ENCODE data around the gene SHISA9. TPM values are rescaled to one million over a fixed set of nuclear protein-coding genes. Genes with fewer than 3 reads are reported as not detected.

SHISA9 gene
- total and polyA plus RNA-seq, 5 donors from 2014 or later: not detected

DNA sequence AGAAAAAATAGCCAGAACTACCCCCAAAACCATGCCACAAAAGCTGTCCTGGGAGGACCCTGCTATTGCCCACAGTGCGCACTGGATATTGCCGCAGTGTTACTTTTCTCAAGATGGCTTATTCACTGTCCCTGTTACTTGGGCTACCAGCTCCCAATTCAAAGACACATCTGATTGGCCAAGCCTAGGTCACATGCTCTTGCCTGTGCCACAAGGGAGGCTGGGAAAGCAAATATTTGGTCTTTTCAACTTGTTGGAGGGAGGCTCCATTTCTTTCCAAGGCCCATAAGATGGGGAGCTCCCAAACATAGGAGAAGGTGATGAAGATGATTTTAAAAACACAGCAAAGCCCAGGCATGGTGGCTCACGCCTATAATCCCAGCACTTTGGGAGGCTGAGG, 257.0 kb downstream of the SHISA9 start:
- Mint-ChIP-seq H3K4me3 (no peak overlapping the region), H3K27ac (no peak overlapping the region), H3K27me3 (no peaks in the 10 kb centered on the region), H3K36me3 (no peaks in the 10 kb centered on the region), H3K4me1 (no peaks in the 10 kb centered on the region), H3K9me3 (peaks cover 0 to 11% (median 2%) of the 10 kb centered on the region in 7 donors)
- H3K9me3 ChIP-seq (ENCODE audit: control insufficient read depth in 2 of 2, low read length in 2 of 2): no peaks in the 10 kb centered on the region
- H3K36me3 ChIP-seq (ENCODE audit: control insufficient read depth, insufficient read depth, low read length): no peaks in the 10 kb centered on the region
- ATAC-seq (ENCODE audit: low read depth in 2 of 2) (no peak), DNase-seq (no peak)
- no peaks in the 10 kb centered on the region for H3K4me1 ChIP-seq (ENCODE audit: control insufficient read depth, insufficient read depth, low read length, poor library complexity, severe bottlenecking)
- no peak overlapping the region for H3K4me3 ChIP-seq (ENCODE audit: low read depth, low read length)
- no peaks in the 10 kb centered on the region for H3K27me3 ChIP-seq (ENCODE audit: control insufficient read depth, insufficient read depth, low read length)
- H3K27ac ChIP-seq (ENCODE audit: insufficient read depth, low read length, poor library complexity, severe bottlenecking): no peak overlapping the region

- Histone ChIP-seq H3K36me3 (ENCODE audit: control insufficient read depth, insufficient read depth, low read length) (no peaks in the 10 kb centered on the region), H3K4me3 (ENCODE audit: low read depth, low read length) (no peak overlapping the region), H3K9me3 (ENCODE audit: control insufficient read depth in 2 of 2, low read length in 2 of 2) (no peaks in the 10 kb centered on the region), H3K27me3 (ENCODE audit: control insufficient read depth, insufficient read depth, low read length) (no peaks in the 10 kb centered on the region), H3K27ac (ENCODE audit: insufficient read depth, low read length, poor library complexity, severe bottlenecking) (no peak overlapping the region), H3K4me1 (ENCODE audit: control insufficient read depth, insufficient read depth, low read length, poor library complexity, severe bottlenecking) (no peaks in the 10 kb centered on the region)
- Mint-ChIP-seq H3K36me3 (no peaks in the 10 kb centered on the region), H3K27ac (no peak overlapping the region), H3K4me3 (no peak overlapping the region), H3K9me3 (peaks cover 5 to 23% (median 9%) of the 10 kb centered on the region in 7 donors), H3K27me3 (no peaks in the 10 kb centered on the region), H3K4me1 (no peaks in the 10 kb centered on the region)
- no peak for DNase-seq
- ATAC-seq (ENCODE audit: low read depth in 2 of 2): no peak
Measured at GRCh38 chr16:13165024-13165423, 263.6 kb downstream of the SHISA9 start.

- Mint-ChIP-seq H3K27ac (no peak overlapping the region), H3K36me3 (no peaks in the 10 kb centered on the region), H3K4me3 (no peak overlapping the region), H3K27me3 (no peaks in the 10 kb centered on the region), H3K4me1 (no peaks in the 10 kb centered on the region), H3K9me3 (peaks cover 0 to 23% (median 6%) of the 10 kb centered on the region in 7 donors)
- DNase-seq: no peak
- Histone ChIP-seq H3K36me3 (ENCODE audit: control insufficient read depth, insufficient read depth, low read length) (no peaks in the 10 kb centered on the region), H3K27me3 (ENCODE audit: control insufficient read depth, insufficient read depth, low read length) (no peaks in the 10 kb centered on the region), H3K4me3 (ENCODE audit: low read depth, low read length) (no peak overlapping the region), H3K27ac (ENCODE audit: insufficient read depth, low read length, poor library complexity, severe bottlenecking) (no peak overlapping the region), H3K4me1 (ENCODE audit: control insufficient read depth, insufficient read depth, low read length, poor library complexity, severe bottlenecking) (no peaks in the 10 kb centered on the region), H3K9me3 (ENCODE audit: control insufficient read depth in 2 of 2, low read length in 2 of 2) (no peaks in the 10 kb centered on the region)
- no peak for ATAC-seq (ENCODE audit: low read depth in 2 of 2)
Measured at GRCh38 chr16:13168091-13168572, 266.7 kb downstream of the SHISA9 start.

- Mint-ChIP-seq H3K4me1 (no peaks in the 10 kb centered on the region), H3K36me3 (no peaks in the 10 kb centered on the region), H3K27ac (no peak overlapping the region), H3K9me3 (peaks cover 0 to 10% (median 4%) of the 10 kb centered on the region in 7 donors), H3K27me3 (no peaks in the 10 kb centered on the region), H3K4me3 (no peak overlapping the region)
- H3K27me3 ChIP-seq (ENCODE audit: control insufficient read depth, insufficient read depth, low read length): no peaks in the 10 kb centered on the region
- no peaks in the 10 kb centered on the region for H3K4me1 ChIP-seq (ENCODE audit: control insufficient read depth, insufficient read depth, low read length, poor library complexity, severe bottlenecking)
- H3K9me3 ChIP-seq (ENCODE audit: control insufficient read depth in 2 of 2, low read length in 2 of 2): no peaks in the 10 kb centered on the region
- no peak for ATAC-seq (ENCODE audit: low read depth in 2 of 2)
- no peaks in the 10 kb centered on the region for H3K36me3 ChIP-seq (ENCODE audit: control insufficient read depth, insufficient read depth, low read length)
- no peak for DNase-seq
- H3K4me3 ChIP-seq (ENCODE audit: low read depth, low read length): no peak overlapping the region
- no peak overlapping the region for H3K27ac ChIP-seq (ENCODE audit: insufficient read depth, low read length, poor library complexity, severe bottlenecking)
Measured at GRCh38 chr16:13171313-13171712, 269.9 kb downstream of the SHISA9 start.

- no peaks in the 10 kb centered on the region for H3K4me1 Mint-ChIP-seq
- Histone ChIP-seq H3K4me3 (ENCODE audit: low read depth, low read length) (no peak overlapping the region), H3K27ac (ENCODE audit: insufficient read depth, low read length, poor library complexity, severe bottlenecking) (no peak overlapping the region), H3K36me3 (ENCODE audit: control insufficient read depth, insufficient read depth, low read length) (no peaks in the 10 kb centered on the region), H3K4me1 (ENCODE audit: control insufficient read depth, insufficient read depth, low read length, poor library complexity, severe bottlenecking) (no peaks in the 10 kb centered on the region), H3K9me3 (ENCODE audit: control insufficient read depth in 2 of 2, low read length in 2 of 2) (no peaks in the 10 kb centered on the region), H3K27me3 (ENCODE audit: control insufficient read depth, insufficient read depth, low read length) (no peaks in the 10 kb centered on the region)
- no peaks in the 10 kb centered on the region for H3K27me3 Mint-ChIP-seq
- no peak overlapping the region for H3K27ac Mint-ChIP-seq
- ATAC-seq (ENCODE audit: low read depth in 2 of 2): no peak
- DNase-seq: no peak
- H3K36me3 Mint-ChIP-seq: no peaks in the 10 kb centered on the region
- H3K9me3 Mint-ChIP-seq: peaks cover 0 to 5% (median 3%) of the 10 kb centered on the region in 7 donors
- no peak overlapping the region for H3K4me3 Mint-ChIP-seq
Measured at GRCh38 chr16:13176711-13177110, 275.3 kb downstream of the SHISA9 start.

DNA sequence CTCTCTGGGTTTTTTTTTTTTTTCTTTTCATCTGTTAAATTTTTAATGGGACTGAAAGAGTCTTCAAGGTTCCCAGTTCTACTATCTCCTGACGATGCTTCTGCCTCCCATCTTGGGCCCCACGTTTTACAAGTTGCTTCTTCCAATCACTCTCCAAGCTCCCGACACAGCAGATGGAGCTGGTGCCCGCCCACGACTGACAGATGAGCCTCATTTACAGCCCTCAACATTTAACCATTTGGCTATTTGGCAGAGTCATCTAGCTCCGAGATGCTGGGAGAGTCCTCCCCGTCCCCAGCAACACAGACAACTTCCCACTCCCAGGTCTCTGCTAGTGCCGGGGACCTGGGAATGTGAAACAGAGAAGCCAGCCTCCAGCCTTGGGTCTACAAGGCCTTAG, 276.9 kb downstream of the SHISA9 start:
- no peak overlapping the region for H3K27ac Mint-ChIP-seq
- H3K4me3 Mint-ChIP-seq: no peak overlapping the region
- no peaks in the 10 kb centered on the region for H3K4me1 ChIP-seq (ENCODE audit: control insufficient read depth, insufficient read depth, low read length, poor library complexity, severe bottlenecking)
- no peaks in the 10 kb centered on the region for H3K36me3 ChIP-seq (ENCODE audit: control insufficient read depth, insufficient read depth, low read length)
- H3K27ac ChIP-seq (ENCODE audit: insufficient read depth, low read length, poor library complexity, severe bottlenecking): no peak overlapping the region
- DNase-seq (no peak), ATAC-seq (ENCODE audit: low read depth in 2 of 2) (no peak)
- no peaks in the 10 kb centered on the region for H3K36me3 Mint-ChIP-seq
- H3K27me3 ChIP-seq (ENCODE audit: control insufficient read depth, insufficient read depth, low read length): no peaks in the 10 kb centered on the region
- no peak overlapping the region for H3K4me3 ChIP-seq (ENCODE audit: low read depth, low read length)
- peaks cover 0 to 7% (median 3%) of the 10 kb centered on the region in 7 donors for H3K9me3 Mint-ChIP-seq
- H3K9me3 ChIP-seq (ENCODE audit: control insufficient read depth in 2 of 2, low read length in 2 of 2): no peaks in the 10 kb centered on the region
- H3K4me1 Mint-ChIP-seq: no peaks in the 10 kb centered on the region
- no peaks in the 10 kb centered on the region for H3K27me3 Mint-ChIP-seq

- Histone ChIP-seq H3K27ac (ENCODE audit: insufficient read depth, low read length, poor library complexity, severe bottlenecking) (no peak overlapping the region), H3K36me3 (ENCODE audit: control insufficient read depth, insufficient read depth, low read length) (no peaks in the 10 kb centered on the region), H3K9me3 (ENCODE audit: control insufficient read depth in 2 of 2, low read length in 2 of 2) (no peaks in the 10 kb centered on the region), H3K27me3 (ENCODE audit: control insufficient read depth, insufficient read depth, low read length) (no peaks in the 10 kb centered on the region), H3K4me1 (ENCODE audit: control insufficient read depth, insufficient read depth, low read length, poor library complexity, severe bottlenecking) (no peaks in the 10 kb centered on the region), H3K4me3 (ENCODE audit: low read depth, low read length) (no peak overlapping the region)
- Mint-ChIP-seq H3K9me3 (peaks cover 0 to 10% (median 2%) of the 10 kb centered on the region in 7 donors), H3K4me3 (no peak overlapping the region), H3K36me3 (no peaks in the 10 kb centered on the region), H3K4me1 (no peaks in the 10 kb centered on the region), H3K27me3 (no peaks in the 10 kb centered on the region), H3K27ac (no peak overlapping the region)
- DNase-seq (no peak), ATAC-seq (ENCODE audit: low read depth in 2 of 2) (no peak)
Measured at GRCh38 chr16:13181432-13181831, 280.0 kb downstream of the SHISA9 start.

- H3K4me3 ChIP-seq (ENCODE audit: low read depth, low read length): no peak overlapping the region
- H3K4me1 Mint-ChIP-seq: no peaks in the 10 kb centered on the region
- H3K36me3 ChIP-seq (ENCODE audit: control insufficient read depth, insufficient read depth, low read length): no peaks in the 10 kb centered on the region
- H3K27ac Mint-ChIP-seq: no peak overlapping the region
- H3K36me3 Mint-ChIP-seq: no peaks in the 10 kb centered on the region
- no peaks in the 10 kb centered on the region for H3K27me3 Mint-ChIP-seq
- DNase-seq: no peak
- H3K9me3 Mint-ChIP-seq: peaks cover 0 to 7% (median 2%) of the 10 kb centered on the region in 7 donors
- no peaks in the 10 kb centered on the region for H3K27me3 ChIP-seq (ENCODE audit: control insufficient read depth, insufficient read depth, low read length)
- H3K4me3 Mint-ChIP-seq: no peak overlapping the region
- H3K4me1 ChIP-seq (ENCODE audit: control insufficient read depth, insufficient read depth, low read length, poor library complexity, severe bottlenecking): no peaks in the 10 kb centered on the region
- ATAC-seq (ENCODE audit: low read depth in 2 of 2): no peak
- no peaks in the 10 kb centered on the region for H3K9me3 ChIP-seq (ENCODE audit: control insufficient read depth in 2 of 2, low read length in 2 of 2)
- H3K27ac ChIP-seq (ENCODE audit: insufficient read depth, low read length, poor library complexity, severe bottlenecking): no peak overlapping the region
Measured at GRCh38 chr16:13186813-13187212, 285.4 kb downstream of the SHISA9 start.
